ENCODE results near the gene LIN7A. TPM values are rescaled to one million over a fixed set of nuclear protein-coding genes. Genes with fewer than 3 reads are reported as not detected.

The LIN7A gene
- total and polyA plus RNA-seq, 2 of the 8 experiments (the other 6 are each of a cell fraction or from before 2014, with no cell fraction given) = 5.8 to 22.0 TPM

DNA sequence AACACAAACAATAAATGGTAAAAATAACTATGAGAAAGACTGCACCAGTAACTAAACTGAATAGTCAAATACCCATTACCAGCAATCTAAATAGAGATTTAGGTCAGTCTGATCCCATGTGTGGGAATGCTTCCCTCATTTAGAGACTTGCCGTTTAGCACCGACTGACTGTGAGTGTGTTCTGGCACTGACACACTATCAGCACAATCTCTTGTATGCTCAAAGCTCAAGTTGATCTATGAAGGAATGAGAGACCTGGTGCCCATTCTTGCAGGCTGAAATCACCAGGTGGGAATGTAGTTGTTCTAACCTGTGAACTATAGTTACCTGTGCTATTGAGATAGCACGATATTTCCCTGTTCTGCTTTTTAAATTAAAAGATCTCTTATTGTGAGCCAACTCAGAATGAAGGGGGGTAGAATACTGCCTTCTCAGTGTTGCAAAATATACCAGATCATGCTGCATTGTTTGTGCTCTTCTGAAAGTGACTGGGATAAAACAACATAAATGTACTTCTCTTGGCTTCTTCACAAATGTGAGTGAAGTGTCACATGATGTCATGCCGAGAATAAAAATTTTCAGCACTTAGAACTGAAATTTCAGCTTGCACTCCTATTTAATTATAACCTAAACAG is 99.6 kb downstream of the LIN7A start (continued):
- TF ChIP-seq CHD7 (IDR thresholded peaks at IDR 0.05; ENCODE audit: insufficient replicate concordance, low read length) (no peak), SIN3A (conservative IDR thresholded peaks at IDR 0.05 in 1 of 2, IDR thresholded peaks at IDR 0.05 in 1 of 2; ENCODE audit: low read depth in 1 of 2, low read length in 2 of 2) (no peak), TBP (IDR thresholded peaks at IDR 0.05; ENCODE audit: low read depth, low read length) (no peak), MAFK (IDR thresholded peaks at IDR 0.05; ENCODE audit: low read depth, low read length) (no peak), CHD2 (IDR thresholded peaks at IDR 0.05; ENCODE audit: low read length) (no peak), HDAC2 (IDR thresholded peaks at IDR 0.05; ENCODE audit: borderline replicate concordance in 1 of 2, low read depth in 2 of 2, low read length in 2 of 2) (no peak), TEAD4 (IDR thresholded peaks at IDR 0.05; ENCODE audit: low read depth, low read length) (no peak), SIRT6 (IDR thresholded peaks at IDR 0.05; ENCODE audit: low read length) (no peak), EP300 (IDR thresholded peaks at IDR 0.05; ENCODE audit: borderline replicate concordance in 1 of 2, low read depth in 2 of 2, low read length in 2 of 2) (no peak)
- TF ChIP-seq, protein P1, sequence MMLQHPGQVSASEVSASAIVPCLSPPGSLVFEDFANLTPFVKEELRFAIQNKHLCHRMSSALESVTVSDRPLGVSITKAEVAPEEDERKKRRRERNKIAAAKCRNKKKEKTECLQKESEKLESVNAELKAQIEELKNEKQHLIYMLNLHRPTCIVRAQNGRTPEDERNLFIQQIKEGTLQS (IDR thresholded peaks at IDR 0.05; ENCODE audit: insufficient read depth, low read depth, low read length) = no peak
